T-helper 2 cell treated with Interferon-gamma antibody and Interleukin-4, amounts not matched to agents 100 ng/mL and 5 ng/mL, for 36 hours (primary cell): ENCODE data around the gene KCNE1. TPM values are rescaled to one million over a fixed set of nuclear protein-coding genes. Genes with fewer than 3 reads are reported as not detected.
"Not testable (repeated sequence)": the region's sequence is repeated elsewhere in the genome, so short reads cannot be mapped to it uniquely, and the experiment has no call there.

Experiments
- intact Hi-C: fragments of 100-400 bp; cut with micrococcal nuclease; formaldehyde crosslinking; loops from one replicate; pipeline ENCODE4 v1.15.1; 2023
- total RNA-seq: library from RNA; stranded (reverse); gene quantifications from 2 replicates; pipeline ENCODE4 v1.2.3, GENCODE V29; 2022

Gene KCNE1
- total RNA-seq: 0.09 and 0.32 TPM in 2 replicates

- intact Hi-C loops: no loop called here
These were observed at the start of gene KCNE1 for GRCh38 chr21:34511787-34512455. Gene KCNE1, minus strand, starts transcription at chr21:34512210. Its CDS starts 62,576 bp downstream, at chr21:34449634.

- intact Hi-C loops: no loop called here
These were observed 49.8 kb upstream of the KCNE1 start for GRCh38 chr21:34561806-34562205.

GRCh38 chr21:34560609-34561008 is 48.6 kb upstream of the KCNE1 start:
- intact Hi-C loops: no loop called here

GRCh38 chr21:34560021-34560420 is 48.0 kb upstream of the KCNE1 start:
- intact Hi-C loops: no loop called here

DNA sequence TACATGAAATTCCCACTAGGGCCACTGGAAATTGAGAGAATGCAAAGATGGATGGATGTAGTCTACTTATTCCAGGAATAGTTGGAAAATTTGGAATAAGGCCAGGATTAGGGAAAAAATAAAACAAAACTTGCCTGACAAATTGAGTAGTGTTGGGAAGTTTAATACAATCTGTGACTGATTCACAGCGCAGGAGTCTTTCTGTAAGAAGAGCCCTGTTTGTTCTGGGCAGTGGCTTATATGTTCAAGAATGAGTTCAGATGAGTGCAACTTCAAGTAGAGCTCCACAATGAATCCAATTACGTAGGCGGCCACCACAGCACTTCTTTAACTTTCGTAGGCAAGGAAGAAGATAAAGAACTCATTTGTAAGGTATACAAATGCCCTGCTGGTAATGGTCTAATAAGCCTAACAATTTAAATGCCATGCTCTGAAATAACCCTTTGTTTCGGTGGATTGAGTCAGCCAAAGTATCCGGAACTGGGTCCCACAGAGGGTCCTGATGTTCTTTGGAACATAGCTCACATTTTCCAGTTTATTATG is 47.1 kb upstream of the KCNE1 start:
- intact Hi-C loops: no loop called here

GRCh38 chr21:34558166-34558565 is 46.2 kb upstream of the KCNE1 start:
- intact Hi-C loops: no loop called here

DNA sequence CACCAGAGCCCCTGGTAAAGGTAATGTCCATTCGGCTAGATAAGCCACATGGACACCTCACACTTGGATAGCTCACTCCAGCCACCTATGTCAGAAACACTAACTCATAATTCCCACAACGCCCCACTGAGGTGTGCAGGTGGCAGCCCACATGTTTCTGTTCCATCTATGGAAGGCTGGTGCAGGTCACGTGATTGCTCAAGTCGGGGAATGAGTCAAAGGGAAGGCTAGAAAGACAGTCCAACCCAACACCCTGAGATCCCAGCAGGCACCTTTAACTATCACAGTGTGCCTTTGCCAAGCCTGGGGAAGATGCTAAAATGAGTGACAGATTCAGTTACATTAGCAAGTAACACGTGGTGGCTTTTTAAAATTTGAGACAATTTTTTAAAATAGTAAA is 45.3 kb upstream of the KCNE1 start:
- intact Hi-C loops: no loop called here

GRCh38 chr21:34554670-34555069 is 42.7 kb upstream of the KCNE1 start:
- intact Hi-C loops: not testable (repeated sequence)

GRCh38 chr21:34554227-34554626 is 42.2 kb upstream of the KCNE1 start:
- intact Hi-C loops: no loop called here

- intact Hi-C loops: no loop called here
These were observed 41.3 kb upstream of the KCNE1 start for GRCh38 chr21:34553151-34553952.

- intact Hi-C loops: no loop called here
These were observed 40.5 kb upstream of the KCNE1 start for GRCh38 chr21:34552360-34553098.

- intact Hi-C loops: no loop called here
These were observed 38.3 kb upstream of the KCNE1 start for GRCh38 chr21:34550182-34550799.

- intact Hi-C loops: no loop called here
These were observed 36.9 kb upstream of the KCNE1 start for GRCh38 chr21:34548781-34549376.

DNA sequence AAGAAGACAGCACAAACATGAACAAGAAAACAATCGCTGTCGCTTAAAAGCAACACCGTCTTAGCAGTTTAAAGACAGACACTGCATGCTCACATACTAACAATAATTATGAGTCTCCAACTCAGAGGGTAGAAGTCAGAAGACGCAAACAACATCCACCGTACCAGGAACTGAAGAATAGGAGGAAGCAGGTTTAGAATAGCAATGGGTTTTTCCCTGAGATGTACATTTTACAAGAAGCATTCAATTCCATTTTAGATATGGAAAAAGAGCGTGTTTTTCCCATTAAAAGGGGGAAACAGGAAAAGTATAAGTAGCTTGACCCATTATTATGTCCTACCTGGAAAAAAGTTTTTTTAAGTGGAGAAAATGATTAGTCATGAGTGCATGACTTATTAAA is 34.5 kb upstream of the KCNE1 start:
- intact Hi-C loops: no loop called here

- intact Hi-C loops: no loop called here
These were observed 33.3 kb upstream of the KCNE1 start for GRCh38 chr21:34545079-34545884.

- intact Hi-C loops: no loop called here
These were observed 32.1 kb upstream of the KCNE1 start for GRCh38 chr21:34544032-34544496.

GRCh38 chr21:34543017-34543416 is 31.0 kb upstream of the KCNE1 start:
- intact Hi-C loops: no loop called here

- intact Hi-C loops: no loop called here
These were observed 28.2 kb upstream of the KCNE1 start for GRCh38 chr21:34540206-34540605.

GRCh38 chr21:34537838-34538237 is 25.8 kb upstream of the KCNE1 start:
- intact Hi-C loops: no loop called here

- intact Hi-C loops: no loop called here
These were observed 24.8 kb upstream of the KCNE1 start for GRCh38 chr21:34536820-34537219.
